Measurements from ENCODE around the gene ABLIM2.

ABLIM2 gene

DNA sequence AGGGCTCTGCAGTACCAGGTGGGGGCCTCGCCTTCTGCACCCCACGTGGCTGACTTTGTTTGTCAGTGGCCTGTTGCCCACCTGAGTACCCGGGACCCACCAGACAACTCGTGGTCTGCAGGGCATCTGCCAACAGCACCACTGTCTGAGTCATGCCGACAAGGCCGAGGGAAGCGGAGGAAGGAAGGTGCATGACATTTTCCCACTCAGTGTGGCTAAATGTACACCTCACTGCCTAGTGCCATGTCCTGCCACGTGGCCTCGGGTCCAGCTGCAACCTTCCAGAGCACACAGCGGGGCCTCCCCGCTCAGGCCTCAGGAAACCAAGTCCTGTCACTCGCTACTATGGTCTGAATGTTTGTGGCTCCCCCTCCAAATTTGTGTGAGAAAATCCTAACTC is 22.1 kb downstream of the ABLIM2 start:
- DNase-seq = no peak

DNA sequence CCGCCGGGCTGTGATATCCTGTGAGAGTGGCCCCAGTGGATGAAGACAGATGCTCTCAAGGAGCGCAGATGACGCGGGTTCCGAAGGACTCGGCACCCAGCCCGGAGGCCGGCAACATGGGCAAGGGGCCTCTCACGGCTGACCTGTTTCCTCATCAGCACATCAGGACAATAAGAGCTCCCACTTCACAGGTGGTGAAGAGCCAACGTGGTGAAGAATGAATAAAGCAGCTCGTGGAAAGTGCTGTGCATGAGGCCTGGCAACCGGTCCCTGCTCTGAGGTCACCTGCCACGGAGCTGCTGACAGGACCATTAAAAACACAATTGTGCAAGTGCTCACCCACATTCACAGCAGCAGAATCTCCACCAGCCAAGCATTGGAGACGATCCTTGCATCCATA is 22.9 kb downstream of the ABLIM2 start:
- DNase-seq = no peak

DNA sequence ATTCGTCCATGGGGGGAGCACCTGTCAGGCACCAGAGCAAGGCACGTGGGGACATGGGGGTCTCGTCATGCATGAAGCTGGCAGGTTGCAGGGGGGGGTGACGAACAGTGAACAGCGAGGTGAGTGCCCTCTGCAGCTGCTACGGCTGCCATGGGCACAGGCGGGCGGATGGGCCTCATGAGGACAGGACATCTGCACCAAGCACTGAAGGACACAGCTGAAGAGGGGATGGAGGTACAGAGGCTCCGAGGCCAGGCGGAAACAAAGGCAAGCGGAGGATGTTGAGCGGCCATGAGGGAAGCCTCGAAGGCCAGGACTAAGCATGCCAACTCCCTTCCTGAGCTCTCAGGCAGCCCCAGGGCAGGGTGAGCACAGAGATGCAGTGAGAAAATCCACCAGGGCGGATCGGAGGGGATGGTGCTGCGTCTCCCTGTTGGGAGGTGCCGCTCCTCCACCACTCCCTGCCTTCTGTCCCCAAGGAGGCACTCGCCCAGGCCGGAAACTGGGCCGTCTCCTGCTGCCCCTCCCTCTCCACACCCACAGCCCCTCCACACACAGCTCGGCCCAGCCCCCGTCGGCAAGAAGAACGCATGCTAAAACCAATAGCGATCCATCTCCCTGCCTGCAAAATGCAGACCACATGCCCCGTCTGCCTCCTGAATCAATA is 24.6 kb downstream of the ABLIM2 start:
- DNase-seq = no peak

DNA sequence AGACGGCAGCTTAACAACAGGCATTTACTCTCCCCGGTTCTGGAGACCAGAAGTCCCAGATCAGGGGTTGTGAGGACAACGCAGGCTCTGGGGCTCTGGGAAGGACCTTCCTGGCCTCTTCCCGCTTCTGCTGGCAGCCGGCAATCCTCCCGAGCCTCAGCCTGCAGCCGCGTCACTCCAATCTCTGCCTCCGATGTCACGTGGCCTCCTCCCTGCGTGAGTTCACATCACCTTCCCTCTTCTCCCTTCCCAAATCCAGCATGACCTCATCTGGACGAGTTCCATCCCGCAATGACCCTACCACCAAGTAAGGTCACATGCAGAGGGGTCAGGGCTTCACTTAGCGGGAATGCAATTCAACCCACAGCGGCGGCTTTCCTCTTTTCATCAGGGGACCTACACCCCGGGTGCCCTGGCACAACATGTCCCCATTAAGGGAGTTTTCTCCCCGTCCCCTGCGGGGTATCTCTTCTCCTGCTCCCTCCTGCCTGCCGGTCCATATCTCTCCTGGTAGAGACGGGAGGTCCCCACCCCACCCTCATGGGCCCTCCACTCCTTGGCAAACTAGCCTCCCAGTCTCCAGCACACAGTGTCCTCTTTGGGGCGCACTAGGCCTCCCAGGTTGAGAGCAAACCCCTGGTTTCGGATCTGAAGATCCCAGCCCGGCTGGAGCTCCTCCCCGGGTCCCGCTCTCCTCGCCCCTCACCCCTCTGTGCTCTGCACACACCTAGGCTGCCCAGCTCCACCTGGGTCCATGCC is 25.5 kb downstream of the ABLIM2 start:
- DNase-seq = no peak

DNA sequence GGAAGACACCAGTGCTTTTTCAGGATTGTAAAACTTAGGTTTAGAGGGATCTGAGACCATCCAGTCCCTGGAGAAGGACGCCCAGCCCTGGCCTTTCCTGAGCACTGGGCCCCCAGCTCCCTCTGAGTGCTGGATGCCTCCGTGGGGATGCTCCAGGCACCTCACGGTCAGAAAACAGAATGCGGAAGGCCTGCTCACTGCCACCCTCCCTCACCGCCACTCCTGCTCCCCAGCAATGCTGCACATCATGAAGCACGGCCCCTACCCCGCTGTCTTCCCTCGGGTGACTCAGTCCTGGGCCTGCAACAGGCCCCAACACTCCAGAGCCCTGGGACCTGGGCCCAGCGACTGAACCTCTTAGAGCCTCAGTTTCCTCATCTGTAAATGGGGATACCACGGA is 26.2 kb downstream of the ABLIM2 start:
- DNase-seq = no peak

DNA sequence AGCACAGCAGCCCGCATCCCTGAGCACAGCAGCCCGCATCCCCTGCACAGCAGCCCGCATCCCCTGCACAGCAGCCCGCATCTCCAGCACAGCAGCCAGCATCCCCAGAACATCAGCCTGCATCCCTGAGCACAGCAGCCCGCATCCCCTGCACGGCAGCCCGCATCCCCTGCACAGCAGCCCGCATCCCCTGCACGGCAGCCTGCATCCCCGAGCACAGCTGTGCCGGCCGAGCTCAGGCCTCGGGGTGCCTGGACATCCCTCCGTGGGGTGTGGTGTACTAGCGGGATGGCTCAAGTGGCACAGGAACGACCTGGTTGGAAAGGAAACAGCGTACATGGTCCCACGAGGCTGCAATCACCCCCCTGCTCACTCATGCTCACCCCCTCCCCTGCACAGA is 26.8 kb downstream of the ABLIM2 start:
- DNase-seq = no peak

DNA sequence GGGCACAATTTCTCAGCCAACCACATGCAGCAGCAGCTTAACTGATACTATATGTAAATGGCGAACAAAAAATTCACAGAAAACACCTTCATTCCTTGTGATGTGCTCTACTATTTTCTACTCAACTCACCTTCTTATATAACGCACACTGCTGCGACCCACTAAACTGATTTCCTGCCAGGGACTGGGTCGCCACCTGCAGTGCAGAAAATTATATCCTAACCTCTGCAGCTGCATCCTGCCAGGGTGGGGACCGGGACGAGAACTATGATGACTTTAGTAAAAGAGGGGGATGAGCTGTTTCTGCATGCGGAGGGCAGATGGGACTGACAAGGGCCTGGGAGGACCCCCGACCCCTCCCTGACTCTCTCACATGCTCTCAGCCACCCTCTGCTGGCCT is 27.4 kb downstream of the ABLIM2 start:
- DNase-seq = no peak

DNA sequence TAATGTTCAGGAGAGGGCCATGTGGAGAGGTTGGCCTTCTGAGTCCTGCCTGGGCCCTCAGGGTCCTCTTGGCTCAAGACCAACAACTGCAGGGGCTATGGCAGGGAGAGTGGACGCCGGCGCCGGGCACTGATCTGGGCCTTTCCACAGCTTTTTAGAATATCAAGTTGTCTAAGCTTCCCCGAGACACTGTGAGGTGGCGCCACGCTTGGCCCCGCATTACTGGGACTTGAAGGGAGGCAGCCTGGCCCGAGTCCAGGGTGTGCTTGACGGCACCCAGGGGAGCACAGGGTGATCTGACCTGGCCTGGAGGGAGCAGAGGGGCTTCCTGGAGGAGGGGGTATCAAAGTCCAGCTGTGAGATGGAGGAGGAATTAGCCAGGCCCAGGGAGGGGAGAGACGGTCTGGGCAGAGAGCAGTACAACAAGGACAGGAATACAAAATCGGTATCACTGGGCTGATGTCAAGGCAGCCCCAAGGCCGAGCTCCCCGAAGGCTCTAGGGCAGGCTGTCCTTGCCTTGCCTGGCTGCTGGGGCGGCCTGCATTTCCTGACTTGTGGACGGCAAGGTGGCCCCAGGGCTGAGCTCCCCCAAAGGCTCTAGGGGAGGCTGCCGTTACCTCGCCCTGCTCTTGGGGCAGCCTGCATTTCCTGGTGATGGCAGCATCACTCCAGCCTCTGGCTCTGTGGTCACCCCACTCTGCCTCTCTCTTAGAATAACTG is 28.1 kb downstream of the ABLIM2 start:
- no peak for DNase-seq

DNA sequence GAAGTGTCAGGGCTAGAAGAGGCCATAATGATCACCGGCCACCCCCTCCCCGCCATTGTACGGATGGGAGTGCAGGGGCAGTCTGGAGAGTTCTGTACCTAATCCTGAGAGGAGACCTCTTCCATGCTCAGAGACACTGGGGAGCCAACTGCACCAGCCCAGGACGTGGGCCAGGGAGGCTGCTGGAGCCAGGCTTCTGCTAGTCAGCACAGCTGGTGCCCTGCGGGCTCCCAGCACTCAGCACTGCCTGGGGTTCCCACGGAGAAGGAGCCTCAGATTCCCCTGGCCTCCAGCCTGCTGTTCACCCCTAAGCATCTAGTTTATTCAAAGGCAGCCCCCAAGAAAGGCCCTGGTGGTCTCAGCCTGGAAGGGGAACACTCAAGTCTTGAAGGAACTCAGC is 28.8 kb downstream of the ABLIM2 start:
- no peak for DNase-seq

DNA sequence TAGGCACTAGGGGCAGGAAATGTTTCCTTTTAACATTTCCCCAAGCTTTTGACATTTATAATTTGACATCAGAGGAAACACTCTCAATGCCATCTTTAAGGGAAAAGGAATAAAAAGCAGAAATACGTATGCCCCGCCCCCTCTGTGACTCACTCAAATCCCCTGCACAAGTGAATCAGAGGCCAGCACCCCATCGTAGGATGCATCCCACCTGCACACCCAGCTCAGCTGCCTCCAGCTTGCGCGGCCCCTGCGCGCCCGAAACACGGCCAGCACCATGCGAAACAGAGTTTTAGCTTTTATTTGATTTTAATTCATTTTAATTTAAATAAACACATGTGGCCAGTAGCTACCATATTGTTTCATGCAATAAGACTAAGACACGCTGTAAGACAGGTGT is 29.5 kb downstream of the ABLIM2 start:
- no peak for DNase-seq

DNA sequence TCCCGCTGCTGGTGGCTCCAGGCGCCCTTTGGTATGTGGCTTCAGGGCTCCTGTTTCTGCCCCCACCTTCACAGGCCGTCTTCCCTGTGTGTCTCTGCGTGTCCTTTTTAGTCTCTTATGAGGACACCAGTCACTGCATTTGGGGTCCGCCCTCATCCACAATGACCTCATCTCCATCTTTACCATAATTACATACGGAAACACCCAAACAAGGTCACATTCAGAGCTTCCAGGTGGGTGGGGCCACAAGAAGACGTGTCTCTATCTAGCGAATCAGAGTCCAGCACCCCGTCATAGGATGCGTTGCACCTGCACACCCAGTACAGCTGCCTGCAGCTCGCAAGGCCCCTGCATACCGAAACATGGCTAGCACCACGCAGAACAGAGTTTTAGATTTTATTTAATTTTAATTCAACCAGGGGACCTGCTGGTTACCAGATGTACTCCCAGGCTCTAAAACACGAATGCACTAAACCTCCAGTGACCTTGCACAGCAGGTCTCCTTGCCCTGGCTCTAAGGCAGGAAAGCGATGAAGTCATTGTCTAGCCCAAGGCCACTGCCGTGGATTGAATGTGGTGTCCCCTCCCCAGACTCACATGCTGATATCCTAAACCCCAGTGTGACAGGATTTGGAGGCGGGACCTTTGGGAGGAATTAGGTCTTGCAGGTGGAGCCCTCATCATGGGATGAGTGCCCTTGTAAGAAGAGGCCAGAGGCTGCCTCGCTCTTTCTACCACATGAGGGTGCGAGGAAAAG is 30.3 kb downstream of the ABLIM2 start:
- no peak for DNase-seq

DNA sequence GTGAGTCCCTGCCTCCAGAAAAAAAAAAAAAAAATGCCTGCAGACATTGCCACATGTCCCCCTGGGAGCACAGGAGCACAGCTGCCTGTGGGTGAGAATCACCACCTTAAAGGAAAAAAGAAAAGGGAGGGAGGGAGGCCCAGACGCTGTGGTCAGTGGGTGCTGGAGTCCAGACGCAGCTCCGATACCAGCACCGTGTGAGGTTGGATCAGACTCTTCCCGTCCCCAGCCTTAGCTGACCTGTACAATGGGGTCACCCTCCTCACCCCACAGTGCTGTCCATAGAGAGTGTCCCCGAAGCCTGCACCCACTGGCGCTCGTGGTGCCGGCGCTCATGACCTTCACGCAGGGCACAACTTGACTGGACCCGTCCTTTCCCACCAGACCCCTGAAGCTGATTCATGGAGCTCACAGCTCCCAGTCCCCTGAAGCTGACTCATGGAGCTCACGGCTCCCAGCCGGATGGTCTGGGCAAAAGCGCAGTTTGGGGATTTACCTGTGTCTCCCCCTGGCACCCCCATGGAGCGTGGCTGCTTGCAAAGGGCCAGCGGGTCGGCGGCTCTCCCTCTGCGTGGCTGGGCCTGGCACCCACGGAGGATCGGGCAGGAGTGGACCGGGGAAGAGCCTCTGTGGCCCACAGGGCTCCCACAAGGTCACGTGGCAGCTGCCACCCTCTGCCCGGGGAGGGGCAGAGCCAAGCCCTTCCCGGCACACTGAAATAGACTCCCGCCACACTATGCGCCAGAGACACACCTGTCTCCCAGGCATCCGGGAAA is 31.4 kb downstream of the ABLIM2 start:
- no peak for DNase-seq

DNA sequence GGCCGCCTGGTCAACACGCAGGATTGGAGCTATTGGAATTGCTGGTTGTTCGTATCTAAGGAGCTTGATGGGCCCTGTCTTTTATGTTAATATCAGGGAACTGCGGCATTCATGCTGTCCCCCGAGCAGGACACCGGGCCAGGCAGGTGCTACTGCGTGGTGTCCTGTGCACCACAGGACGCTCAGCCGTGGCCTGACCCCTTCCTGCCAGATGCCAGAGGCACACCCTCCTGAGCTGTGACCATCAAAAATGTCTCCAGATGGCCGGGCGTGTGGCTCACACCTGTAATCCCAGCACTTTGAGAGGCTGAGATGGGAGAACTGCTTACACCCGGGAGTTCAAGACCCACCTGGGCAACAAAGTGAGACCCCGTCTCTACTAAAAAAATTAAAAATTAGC is 32.1 kb downstream of the ABLIM2 start:
- no peak for DNase-seq

DNA sequence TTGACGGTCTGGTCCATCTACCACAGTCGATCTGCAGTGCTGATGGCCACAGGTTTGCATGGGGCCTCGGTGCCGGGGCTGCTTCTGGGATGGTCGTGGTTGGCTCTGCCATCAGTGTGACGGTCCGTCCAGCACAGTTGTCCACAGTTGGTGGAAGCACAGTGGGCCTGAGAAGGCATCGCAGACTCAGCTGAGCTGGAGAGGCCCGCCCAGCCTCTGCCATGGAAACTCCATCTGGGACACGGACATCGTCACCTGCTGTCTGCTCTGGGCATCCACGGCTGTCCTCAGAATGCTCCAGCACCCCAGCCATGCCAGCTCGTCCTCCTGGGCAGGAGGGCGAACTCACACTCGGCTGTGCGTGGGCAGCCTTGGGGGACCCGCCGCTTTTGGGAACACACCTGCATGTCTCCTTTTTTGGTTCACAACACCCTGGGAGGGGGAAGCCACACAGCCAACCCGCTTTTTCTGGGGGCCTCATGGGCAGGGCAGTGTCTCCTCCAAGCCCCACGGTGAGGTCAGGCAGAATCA is 33.0 kb downstream of the ABLIM2 start:
- no peak for DNase-seq

DNA sequence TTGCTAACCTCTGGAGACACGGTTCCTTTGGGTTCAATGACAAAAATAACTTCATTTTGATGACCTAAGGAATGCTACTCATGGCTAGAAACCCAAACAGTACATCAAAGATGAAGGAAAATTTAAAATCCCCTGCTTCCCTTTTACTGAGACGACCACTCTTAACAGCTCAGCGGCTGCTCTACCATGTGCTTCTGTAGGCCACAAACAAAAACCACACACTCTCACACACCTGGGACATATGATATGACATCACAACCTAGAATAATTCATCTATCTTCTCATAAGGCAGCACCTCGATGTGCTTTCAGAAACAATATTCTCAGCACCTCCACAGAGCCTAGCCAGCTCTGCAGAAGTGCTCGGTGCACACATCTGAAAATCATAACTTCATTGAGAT is 34.7 kb downstream of the ABLIM2 start:
- no peak for DNase-seq

DNA sequence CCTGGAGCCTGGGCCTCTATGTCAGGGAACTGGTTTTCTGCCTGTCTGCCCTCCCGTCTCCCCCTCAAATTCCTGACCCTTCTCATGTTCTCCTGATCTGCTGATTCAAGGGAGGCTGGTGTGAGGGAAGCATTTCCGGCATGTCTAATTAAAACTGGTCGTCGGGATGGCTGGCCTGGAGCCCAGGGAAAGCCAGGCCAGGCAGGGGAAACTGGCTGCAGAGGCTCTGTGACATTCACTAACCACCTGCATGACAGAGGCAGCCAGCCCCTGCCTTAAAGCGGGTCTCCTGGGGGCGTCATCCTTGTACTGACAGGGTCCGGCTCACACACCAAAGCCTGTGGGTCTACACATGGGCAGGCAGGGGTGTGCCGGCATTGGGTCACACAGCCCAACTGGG is 35.2 kb downstream of the ABLIM2 start:
- DNase-seq = no peak

DNA sequence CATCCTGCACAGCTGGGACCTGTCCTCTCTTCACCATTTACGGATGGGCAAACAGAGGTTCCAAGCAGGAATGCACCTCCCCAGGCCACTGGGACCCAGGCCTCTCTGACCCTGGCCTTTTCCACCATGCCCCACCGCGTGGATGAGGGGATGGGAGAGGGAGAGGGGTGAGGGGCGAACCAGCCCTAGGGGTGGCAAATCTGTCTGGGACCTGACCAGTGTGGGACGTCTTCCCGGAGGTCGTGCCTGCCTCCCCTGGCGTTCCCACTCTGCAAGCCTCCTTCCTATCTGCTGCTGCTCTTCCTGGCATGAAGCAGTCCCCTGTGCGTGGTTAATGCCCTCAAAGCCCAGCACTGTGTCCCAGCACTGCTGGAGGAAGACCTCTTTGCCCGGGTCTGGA is 35.9 kb downstream of the ABLIM2 start:
- no peak for DNase-seq

DNA sequence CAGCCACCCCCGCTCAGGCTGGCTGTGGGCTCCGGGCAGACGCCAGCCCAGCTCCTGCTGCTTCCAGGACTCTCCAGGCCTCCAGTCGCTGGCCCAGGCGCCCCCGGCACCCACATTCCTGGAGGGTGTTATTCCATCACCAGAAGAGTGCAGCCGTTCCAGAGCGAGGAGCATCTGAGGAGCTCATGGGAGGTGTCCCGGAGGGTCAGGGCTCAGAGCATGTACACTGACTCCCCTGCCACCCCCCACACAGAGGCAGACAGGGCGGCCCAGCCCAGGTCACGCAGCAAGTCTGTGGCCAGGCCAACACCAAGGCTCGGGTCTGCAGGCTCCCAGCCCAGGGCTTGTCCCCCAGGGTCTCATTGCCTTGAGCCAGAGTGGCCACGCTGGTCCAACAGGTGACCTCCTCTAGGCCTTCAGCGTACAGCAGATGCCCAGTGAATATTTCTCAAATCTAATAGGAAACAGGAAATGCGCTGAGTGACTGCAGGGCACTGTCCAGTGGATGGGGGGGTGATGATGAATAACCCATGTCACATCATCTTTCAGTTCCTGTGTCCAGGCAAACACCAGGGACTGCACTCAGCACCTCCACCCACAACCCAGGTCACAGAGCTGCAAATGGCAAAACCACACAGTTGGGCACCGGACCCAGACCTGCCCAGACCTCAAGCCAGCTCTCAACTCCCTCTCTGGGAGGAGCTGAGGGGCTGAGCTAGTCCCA is 37.2 kb downstream of the ABLIM2 start:
- DNase-seq = no peak

DNA sequence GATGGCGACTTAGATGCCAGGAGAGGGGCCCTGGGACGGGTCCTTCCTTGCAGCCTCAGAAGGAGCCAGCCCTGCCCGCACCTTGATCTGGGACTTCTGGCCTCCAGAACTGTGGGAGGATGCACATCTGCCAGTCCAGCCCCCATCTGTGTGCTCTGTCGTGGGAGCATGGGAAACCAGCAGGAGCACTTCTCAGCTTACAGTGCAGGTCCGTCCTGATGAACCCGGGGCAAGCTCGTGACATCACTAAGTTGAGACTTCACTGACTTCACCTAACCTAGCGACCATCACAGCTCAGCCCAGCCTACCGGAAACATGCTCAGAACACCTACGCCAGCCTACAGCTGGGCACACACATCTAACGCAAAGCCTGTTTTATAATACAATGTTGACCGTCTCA is 38.1 kb downstream of the ABLIM2 start:
- no peak for DNase-seq

DNA sequence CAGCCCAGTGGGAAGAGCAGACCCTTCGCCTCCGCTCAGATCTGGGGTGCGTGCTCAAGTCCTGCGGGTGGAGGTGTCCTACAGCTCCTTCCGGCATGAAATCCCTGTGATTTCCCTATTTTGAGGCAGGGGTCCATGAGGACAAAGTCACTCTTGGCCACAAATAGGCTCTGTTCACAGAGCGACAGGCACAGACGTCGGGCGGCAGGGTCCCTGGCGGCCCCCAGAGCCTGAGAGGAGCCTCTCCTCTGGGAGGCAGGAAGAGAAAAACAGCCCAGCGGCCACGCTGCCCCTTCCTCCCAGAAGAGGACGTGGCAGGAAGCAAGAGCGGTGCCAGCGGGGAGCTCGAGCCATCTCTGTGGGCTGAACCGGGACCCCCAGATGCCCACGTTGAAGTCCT is 38.7 kb downstream of the ABLIM2 start:
- no peak for DNase-seq

DNA sequence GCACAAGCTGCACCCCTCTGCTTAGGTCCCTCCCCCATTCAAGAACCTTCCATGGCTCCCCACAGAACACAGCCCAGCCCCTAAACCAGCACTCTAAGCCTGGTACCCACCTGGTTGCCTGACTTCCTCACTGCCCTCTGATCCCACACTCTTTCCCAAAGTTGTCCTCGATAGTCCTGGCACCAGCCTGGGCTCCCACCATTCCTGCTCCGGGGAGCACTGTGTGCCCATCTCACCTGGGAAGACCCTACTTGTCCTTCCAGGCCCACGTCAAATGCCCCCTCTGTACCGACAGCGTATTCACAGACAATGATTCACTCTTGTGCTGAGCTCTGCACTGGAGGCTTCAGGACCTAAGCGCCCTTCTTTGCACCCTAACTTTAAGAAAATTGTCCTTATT is 40.1 kb downstream of the ABLIM2 start:
- no peak for DNase-seq

DNA sequence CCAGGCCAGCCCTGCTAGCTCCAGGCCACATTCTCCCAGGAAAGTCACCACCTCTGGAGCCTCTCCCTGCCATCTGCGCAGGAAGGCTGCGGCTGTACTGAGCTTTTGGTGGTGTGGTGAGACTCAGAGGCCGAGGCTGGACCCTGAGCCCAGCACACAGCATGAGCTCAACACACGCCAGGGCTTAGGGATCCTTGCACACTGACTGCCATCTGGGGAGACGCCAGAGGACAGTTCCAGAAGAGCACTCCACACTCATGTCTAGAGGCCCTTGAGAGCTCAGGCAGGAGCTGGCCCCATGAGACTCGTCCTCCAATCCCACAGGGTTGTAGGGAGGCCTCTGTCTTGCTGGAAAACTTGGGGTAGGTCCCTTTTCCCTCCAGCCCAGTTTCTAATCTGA is 40.6 kb downstream of the ABLIM2 start:
- DNase-seq = no peak

Measured in CD4-positive, alpha-beta T cell treated with Interleukin-21 for 1 hour (primary cell).